ENCODE measurements around the gene NDC80.

NDC80 gene

GRCh38 chr18:2590303-2590702, 18.9 kb downstream of the NDC80 start:
- Histone ChIP-seq H3K27me3 (ENCODE audit: insufficient read depth, poor library complexity, severe bottlenecking) (no peaks in the 10 kb centered on the region), H3K4me3 (replicated peaks; ENCODE audit: insufficient read depth, low read length) (no peak overlapping the region), H3K27ac (replicated peaks) (no peak overlapping the region)
- DNase-seq (ENCODE audit: low read depth in 1 of 2, low spot score in 1 of 2): no peak
- no peak for TF ChIP-seq GABPA (IDR thresholded peaks at IDR 0.05; ENCODE audit: low read depth)
- TF ChIP-seq, protein P1, sequence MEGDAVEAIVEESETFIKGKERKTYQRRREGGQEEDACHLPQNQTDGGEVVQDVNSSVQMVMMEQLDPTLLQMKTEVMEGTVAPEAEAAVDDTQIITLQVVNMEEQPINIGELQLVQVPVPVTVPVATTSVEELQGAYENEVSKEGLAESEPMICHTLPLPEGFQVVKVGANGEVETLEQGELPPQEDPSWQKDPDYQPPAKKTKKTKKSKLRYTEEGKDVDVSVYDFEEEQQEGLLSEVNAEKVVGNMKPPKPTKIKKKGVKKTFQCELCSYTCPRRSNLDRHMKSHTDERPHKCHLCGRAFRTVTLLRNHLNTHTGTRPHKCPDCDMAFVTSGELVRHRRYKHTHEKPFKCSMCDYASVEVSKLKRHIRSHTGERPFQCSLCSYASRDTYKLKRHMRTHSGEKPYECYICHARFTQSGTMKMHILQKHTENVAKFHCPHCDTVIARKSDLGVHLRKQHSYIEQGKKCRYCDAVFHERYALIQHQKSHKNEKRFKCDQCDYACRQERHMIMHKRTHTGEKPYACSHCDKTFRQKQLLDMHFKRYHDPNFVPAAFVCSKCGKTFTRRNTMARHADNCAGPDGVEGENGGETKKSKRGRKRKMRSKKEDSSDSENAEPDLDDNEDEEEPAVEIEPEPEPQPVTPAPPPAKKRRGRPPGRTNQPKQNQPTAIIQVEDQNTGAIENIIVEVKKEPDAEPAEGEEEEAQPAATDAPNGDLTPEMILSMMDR (IDR thresholded peaks at IDR 0.05; ENCODE audit: insufficient read depth, low read length): no peak
- TF ChIP-seq, protein P2, sequence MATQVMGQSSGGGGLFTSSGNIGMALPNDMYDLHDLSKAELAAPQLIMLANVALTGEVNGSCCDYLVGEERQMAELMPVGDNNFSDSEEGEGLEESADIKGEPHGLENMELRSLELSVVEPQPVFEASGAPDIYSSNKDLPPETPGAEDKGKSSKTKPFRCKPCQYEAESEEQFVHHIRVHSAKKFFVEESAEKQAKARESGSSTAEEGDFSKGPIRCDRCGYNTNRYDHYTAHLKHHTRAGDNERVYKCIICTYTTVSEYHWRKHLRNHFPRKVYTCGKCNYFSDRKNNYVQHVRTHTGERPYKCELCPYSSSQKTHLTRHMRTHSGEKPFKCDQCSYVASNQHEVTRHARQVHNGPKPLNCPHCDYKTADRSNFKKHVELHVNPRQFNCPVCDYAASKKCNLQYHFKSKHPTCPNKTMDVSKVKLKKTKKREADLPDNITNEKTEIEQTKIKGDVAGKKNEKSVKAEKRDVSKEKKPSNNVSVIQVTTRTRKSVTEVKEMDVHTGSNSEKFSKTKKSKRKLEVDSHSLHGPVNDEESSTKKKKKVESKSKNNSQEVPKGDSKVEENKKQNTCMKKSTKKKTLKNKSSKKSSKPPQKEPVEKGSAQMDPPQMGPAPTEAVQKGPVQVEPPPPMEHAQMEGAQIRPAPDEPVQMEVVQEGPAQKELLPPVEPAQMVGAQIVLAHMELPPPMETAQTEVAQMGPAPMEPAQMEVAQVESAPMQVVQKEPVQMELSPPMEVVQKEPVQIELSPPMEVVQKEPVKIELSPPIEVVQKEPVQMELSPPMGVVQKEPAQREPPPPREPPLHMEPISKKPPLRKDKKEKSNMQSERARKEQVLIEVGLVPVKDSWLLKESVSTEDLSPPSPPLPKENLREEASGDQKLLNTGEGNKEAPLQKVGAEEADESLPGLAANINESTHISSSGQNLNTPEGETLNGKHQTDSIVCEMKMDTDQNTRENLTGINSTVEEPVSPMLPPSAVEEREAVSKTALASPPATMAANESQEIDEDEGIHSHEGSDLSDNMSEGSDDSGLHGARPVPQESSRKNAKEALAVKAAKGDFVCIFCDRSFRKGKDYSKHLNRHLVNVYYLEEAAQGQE (IDR thresholded peaks at IDR 0.05; ENCODE audit: insufficient replicate concordance, low read depth): no peak
- TF ChIP-seq SPI1 (IDR thresholded peaks at IDR 0.05; ENCODE audit: borderline replicate concordance, low read depth): no peak
- no peak for TF ChIP-seq POLR2AphosphoS5 (IDR thresholded peaks at IDR 0.05; ENCODE audit: low read depth)

DNA sequence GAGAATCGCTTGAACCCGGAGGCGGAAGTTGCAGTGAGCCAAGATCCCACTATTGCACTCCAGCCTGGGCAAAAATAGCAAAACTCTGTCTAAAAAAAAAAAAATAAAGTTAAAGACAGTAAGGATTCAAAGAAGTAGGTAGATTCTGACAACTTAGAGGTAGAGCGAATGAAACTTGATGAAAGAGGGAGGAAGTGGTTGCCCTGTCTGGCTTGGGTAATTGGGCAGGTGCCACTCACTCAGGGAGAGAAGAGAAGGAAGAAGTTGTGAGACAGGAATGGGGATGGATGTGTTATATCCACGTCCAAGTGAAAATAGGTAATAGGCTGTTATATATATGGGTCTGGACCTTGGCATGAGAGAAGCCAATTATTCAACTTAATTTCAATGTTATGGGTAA, 26.3 kb downstream of the NDC80 start:
- no peak overlapping the region for H3K4me3 ChIP-seq (replicated peaks; ENCODE audit: insufficient read depth, low read length)
- H3K27me3 ChIP-seq (ENCODE audit: insufficient read depth, poor library complexity, severe bottlenecking): no peaks in the 10 kb centered on the region
- peak in 1 of 2 experiments; percentile 29 for DNase-seq (ENCODE audit: low read depth in 1 of 2, low spot score in 1 of 2)
- TF ChIP-seq SPI1 (IDR thresholded peaks at IDR 0.05; ENCODE audit: borderline replicate concordance, low read depth): peak; percentile 59; the same call in 1 of the 2 replicates
- TF ChIP-seq, protein P2 (IDR thresholded peaks at IDR 0.05; ENCODE audit: insufficient replicate concordance, low read depth): no peak
- no peak overlapping the region for H3K27ac ChIP-seq (replicated peaks)

DNA sequence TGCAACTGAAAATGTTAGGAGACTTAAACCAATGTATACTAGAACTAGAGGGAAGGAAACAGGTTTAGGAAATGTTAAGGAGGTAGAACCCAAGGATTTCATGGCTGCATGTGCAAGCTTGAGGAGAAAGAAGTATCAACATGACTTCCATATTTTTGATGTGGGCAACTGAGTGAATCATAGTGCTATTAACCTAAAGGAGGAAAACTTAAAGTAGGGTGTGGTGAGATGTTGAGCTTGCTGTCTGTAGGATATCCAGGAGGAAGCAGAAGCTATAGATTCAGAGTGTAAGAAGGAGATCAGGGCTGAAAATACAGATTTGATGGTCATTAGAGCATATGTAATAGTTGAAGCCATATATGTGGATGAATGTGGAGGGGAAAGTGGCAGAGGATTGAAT, 31.5 kb downstream of the NDC80 start:
- H3K27me3 ChIP-seq (ENCODE audit: insufficient read depth, poor library complexity, severe bottlenecking): no peaks in the 10 kb centered on the region
- DNase-seq (ENCODE audit: low read depth in 1 of 2, low spot score in 1 of 2): no peak
- H3K4me3 ChIP-seq (replicated peaks; ENCODE audit: insufficient read depth, low read length): no peak overlapping the region
- no peak overlapping the region for H3K27ac ChIP-seq (replicated peaks)
- TF ChIP-seq, protein P1 (IDR thresholded peaks at IDR 0.05; ENCODE audit: insufficient read depth, low read length): no peak
- TF ChIP-seq POLR2AphosphoS5 (IDR thresholded peaks at IDR 0.05; ENCODE audit: low read depth) (no peak), GABPA (IDR thresholded peaks at IDR 0.05; ENCODE audit: low read depth) (no peak), SPI1 (IDR thresholded peaks at IDR 0.05; ENCODE audit: borderline replicate concordance, low read depth) (no peak)
- TF ChIP-seq, protein P2 (IDR thresholded peaks at IDR 0.05; ENCODE audit: insufficient replicate concordance, low read depth): no peak
